Endometrial microvascular endothelial cells (primary cell): ENCODE results near the gene PDE6H. TPM values are rescaled to one million over a fixed set of nuclear protein-coding genes. Genes with fewer than 3 reads are reported as not detected.

Source experiments
- in situ Hi-C: cut with HindIII; loops from 2 replicates; pipeline ENCODE4 v1.10.0; 2017; ENCODE audit warnings: low sequenced_read_pairs, low pct_unique_long_range_greater_than_20kb; ENCODE audit errors: inconsistent ontology term
- total RNA-seq: library from RNA; depleted of rRNA; stranded (reverse); fragments of >200 nt; gene quantifications from one replicate; pipeline ENCODE4 v1.2.3, GENCODE V29; 2015; ENCODE audit errors: inconsistent ontology term

Gene PDE6H
- total RNA-seq, 1 donor from 2014 or later: not detected

GRCh38 chr12:14993537-14994266 is 20.9 kb downstream of the PDE6H start:
- in situ Hi-C loops: no loop called here

- in situ Hi-C loops: no loop called here
Observed at GRCh38 chr12:14994610-14995009, 21.8 kb downstream of the PDE6H start.

- in situ Hi-C loops: no loop called here
Observed at GRCh38 chr12:14995583-14996425, 23.0 kb downstream of the PDE6H start.

- in situ Hi-C loops: no loop called here
Observed at GRCh38 chr12:14997998-14998397, 25.2 kb downstream of the PDE6H start.

DNA sequence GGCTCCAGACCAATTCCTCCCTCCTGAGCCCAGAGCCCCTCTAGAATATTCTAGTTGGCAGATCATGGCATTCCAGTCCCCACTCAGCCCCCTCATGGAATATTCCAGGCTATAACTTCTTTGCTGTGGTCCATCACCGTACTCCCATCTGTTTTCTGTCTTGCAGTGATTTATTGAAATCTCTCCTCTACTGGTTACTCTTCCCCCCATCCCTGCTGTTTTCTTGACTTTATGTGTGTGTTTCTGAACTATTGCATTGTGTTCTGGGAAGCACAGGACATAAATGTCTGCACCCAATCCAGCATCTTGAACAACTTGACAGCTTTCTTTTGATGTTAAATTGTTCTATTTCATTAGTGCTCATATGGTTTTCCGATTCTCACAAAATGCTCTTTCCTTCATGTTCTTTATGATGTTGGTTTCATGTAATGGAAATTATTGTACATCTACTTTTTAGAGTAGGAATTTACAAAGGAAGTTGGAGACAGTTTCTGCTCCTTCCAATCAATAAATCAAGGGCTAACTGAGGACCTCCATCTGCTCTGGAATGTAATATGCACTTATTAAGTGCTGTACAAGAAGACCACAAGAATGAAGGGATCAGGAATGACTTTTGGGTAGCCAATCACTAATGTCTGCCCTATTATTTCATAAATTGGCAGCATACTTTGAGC is 26.3 kb downstream of the PDE6H start:
- in situ Hi-C loops: no loop called here

GRCh38 chr12:14999695-15000365 is 27.0 kb downstream of the PDE6H start:
- in situ Hi-C loops: no loop called here

DNA sequence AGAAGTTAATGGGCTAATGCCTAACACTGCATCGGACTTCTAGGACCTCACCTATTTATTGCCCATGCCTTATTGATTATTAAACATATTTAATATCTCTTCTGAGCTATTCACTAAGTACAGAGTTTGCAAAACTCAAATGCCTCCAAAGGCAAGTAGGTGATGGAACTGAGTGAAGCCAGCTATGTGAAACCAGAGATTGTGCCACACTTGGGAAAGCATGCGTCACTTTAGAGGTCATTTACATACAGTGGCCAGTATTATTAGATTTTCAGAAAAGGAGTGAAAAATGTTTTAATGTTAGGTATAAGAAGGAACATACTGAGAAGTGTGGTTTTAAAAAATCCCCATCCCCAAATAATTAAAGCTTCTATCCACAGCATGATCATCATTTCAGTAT is 27.7 kb downstream of the PDE6H start:
- in situ Hi-C loops: no loop called here

DNA sequence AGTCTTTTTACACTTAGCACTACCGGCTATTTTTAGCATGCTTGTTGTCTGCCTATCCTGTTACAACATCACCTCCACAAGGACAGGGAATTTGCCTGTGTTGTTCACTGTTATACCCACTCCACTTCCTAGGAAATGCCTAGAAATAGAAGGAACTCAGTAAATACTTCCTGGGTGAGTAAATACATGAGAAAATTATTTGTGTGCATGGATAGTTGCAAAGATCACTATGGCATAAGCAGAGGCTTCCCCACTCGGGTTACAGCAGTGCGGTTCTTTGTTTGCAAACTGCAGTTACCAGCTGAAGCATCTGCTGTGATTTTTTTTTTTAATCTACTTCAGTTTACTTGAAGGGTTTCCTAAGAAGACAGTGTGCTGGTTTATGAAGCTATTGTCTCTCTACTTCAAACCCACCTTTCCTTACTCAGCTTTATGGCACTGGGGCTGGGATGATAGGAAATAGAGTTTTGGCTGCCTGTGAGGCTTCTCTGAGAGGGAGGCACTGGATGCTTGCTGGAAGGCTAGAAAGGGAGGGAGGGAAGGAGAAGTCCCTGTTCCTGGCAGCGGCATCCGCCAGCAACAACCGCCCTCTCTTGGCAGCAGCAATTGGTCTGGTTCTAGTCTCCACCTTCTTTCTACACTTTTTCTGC is 29.0 kb downstream of the PDE6H start:
- in situ Hi-C loops: no loop called here

DNA sequence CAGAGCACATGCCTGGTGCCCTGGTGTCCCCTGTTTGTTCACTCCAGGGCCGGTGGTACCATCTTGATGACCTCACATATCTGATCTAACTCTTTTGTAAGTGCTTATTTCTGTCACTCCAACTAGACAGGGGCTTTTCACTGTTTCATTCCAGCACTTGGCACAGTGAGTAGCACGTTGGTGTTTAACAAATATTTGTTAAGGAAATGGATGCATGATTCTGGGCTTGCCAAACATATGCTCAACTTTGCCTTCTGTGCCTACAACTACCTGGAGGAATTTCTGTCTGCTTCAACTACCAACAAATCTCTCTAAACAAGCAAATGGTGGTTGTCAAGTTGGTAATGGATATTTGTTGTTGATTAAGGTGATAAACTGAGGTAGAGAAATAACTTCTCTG is 31.6 kb downstream of the PDE6H start:
- in situ Hi-C loops: no loop called here

DNA sequence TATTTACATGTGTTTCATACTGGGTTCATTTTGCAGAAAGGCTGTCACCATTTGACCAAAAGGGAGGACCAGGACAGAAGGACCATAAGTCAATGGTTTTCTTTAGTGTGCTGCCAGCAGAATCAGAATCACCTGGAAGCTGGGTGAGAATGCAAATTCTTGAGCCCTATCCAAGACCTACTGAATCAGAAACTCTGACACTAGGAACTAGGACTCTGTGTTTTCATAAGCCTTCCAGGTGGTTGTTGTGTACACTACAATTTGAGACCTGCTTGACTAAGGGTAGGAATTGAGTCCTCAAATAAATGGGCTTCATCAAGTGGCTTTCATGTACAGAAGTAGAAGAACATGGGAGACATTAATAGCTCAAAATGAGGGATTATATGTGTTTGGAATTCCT is 32.2 kb downstream of the PDE6H start:
- in situ Hi-C loops: no loop called here

- in situ Hi-C loops: no loop called here
Observed at GRCh38 chr12:15007551-15007950, 34.7 kb downstream of the PDE6H start.

- in situ Hi-C loops: no loop called here
Observed at GRCh38 chr12:15011162-15011561, 38.3 kb downstream of the PDE6H start.

GRCh38 chr12:15013634-15014179 is 40.9 kb downstream of the PDE6H start:
- in situ Hi-C loops: no loop called here

GRCh38 chr12:15014708-15015107 is 41.9 kb downstream of the PDE6H start:
- in situ Hi-C loops: no loop called here

DNA sequence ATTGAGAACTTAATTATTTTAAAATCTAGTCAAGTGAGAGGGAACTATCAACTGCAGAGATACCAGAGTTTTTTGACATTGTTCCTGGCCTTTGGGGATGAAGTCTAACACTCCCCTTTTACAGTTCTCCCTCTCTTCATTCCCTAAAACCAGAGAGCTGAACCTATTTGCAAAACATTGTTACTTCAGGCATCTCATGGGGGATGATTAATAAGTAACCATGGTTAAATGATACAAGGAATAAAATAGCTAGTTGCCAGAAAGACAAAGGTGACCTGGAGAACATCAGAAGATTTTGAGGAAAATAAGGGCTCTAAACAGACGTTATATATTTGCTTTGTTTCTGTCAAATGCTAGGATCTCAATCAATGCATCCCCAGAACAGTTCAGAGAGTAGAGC is 42.3 kb downstream of the PDE6H start:
- in situ Hi-C loops: no loop called here

DNA sequence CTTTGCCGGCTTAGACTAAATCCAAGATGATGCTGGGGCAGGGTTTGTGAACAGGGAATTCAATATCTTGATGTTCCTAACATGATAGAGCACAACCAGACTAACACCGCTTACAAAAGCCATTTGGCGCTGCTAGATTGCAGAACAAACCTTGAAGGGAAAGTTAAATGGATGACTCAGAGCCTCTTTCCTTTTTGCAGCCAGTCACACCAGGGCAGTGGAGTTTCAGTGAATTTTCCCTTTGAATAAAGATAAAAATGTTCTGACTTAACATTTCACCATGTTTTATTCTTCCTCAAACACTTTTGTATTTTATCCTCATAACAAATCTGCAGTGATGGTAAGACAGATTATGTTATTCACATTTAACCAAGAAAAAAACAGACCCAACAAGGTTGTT is 47.3 kb downstream of the PDE6H start:
- in situ Hi-C loops: no loop called here
